ENCODE measurements around the gene IL22. TPM values are rescaled to one million over a fixed set of nuclear protein-coding genes. Genes with fewer than 3 reads are reported as not detected.

Gene IL22
- total RNA-seq, 6 experiments from 2014 or later = not detected

DNA sequence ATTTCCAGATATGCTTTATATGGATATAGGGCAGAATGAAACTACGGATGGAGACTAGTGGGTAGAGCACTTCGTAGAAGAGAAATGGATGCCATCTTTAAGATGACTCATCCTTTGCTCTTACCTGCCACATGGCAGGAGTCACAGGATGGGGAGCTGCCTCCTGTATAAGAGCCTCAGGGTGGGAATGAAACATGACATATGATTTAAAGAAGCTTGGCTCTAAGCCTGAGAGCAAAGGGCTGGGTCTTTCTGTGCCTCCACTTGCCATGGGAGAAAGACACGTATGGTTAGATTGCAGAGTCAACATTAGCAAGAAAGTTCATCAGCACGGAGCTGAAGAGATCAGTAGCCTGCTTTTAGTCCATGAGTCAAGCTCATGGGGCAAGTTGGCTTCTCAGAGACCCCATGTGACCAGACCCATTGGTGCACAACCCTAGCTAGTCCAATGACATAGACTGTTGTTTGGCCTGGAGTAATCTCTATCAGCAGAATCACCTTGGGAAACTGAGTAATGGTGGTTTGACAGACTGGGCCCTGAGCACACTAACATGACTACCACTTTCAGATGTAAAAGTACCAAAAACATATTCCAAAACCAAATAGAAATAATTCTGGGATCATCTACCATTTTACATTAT is 38.1 kb upstream of the IL22 start:
- Mint-ChIP-seq H3K27ac (no peak overlapping the region), H3K9me3 (no peaks in the 10 kb centered on the region), H3K4me3 (no peak overlapping the region), H3K4me1 (ENCODE audit: low read depth) (peaks cover 7% of the 10 kb centered on the region), H3K27me3 (ENCODE audit: insufficient read depth) (peaks cover 2% of the 10 kb centered on the region; the same call in 1 of the 2 replicates), H3K36me3 (ENCODE audit: low read depth) (no peaks in the 10 kb centered on the region)
- TF ChIP-seq, protein P1, sequence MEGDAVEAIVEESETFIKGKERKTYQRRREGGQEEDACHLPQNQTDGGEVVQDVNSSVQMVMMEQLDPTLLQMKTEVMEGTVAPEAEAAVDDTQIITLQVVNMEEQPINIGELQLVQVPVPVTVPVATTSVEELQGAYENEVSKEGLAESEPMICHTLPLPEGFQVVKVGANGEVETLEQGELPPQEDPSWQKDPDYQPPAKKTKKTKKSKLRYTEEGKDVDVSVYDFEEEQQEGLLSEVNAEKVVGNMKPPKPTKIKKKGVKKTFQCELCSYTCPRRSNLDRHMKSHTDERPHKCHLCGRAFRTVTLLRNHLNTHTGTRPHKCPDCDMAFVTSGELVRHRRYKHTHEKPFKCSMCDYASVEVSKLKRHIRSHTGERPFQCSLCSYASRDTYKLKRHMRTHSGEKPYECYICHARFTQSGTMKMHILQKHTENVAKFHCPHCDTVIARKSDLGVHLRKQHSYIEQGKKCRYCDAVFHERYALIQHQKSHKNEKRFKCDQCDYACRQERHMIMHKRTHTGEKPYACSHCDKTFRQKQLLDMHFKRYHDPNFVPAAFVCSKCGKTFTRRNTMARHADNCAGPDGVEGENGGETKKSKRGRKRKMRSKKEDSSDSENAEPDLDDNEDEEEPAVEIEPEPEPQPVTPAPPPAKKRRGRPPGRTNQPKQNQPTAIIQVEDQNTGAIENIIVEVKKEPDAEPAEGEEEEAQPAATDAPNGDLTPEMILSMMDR (IDR thresholded peaks at IDR 0.05) = no peak
- DNase-seq = no peak

DNA sequence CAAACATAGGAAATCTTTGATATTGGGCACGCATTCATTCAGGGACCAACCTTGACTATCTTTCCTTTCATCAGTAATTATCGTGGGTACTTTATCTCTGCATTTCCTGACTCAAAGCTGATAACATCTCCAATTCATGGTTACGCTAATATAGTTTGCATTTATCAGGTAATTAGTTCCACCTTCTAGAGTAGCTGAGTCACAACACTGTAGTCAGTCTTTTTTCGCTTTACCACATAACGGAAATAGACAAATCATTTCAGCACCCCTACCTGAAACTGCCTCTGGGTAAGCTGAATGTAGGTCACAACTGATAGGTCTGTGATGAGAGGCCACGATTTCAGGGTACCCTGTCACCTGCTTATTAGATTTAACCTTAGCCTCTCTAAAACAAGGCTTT is 36.7 kb upstream of the IL22 start:
- Mint-ChIP-seq H3K27me3 (ENCODE audit: insufficient read depth) (peaks cover 6% of the 10 kb centered on the region; the same call in 1 of the 2 replicates), H3K9me3 (no peaks in the 10 kb centered on the region), H3K36me3 (ENCODE audit: low read depth) (no peaks in the 10 kb centered on the region), H3K4me3 (no peak overlapping the region), H3K27ac (no peak overlapping the region), H3K4me1 (ENCODE audit: low read depth) (peaks cover 7% of the 10 kb centered on the region)
- DNase-seq = peak; percentile 12
- TF ChIP-seq, protein P1 (IDR thresholded peaks at IDR 0.05) = no peak

DNA sequence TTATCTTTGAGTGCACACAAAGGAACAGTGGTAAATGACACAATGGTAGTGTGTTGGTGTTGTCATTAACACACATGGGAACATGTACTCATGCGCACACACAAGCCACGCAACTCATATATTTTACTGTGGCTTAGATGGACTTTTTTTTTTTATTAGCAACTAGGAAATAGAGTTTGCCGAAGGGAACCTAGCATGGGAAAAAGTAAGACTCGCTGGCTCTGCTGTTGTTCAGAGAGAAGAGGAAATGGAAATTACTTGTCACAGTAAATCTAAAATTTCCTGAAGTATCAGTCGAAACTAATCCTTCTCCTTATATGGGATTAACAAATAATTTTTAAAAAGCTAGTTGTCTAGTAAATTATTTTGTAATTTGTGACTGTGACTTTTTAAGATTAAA is 33.7 kb upstream of the IL22 start:
- TF ChIP-seq, protein P1 (IDR thresholded peaks at IDR 0.05) = no peak
- H3K36me3 Mint-ChIP-seq (ENCODE audit: low read depth) = no peaks in the 10 kb centered on the region

DNA sequence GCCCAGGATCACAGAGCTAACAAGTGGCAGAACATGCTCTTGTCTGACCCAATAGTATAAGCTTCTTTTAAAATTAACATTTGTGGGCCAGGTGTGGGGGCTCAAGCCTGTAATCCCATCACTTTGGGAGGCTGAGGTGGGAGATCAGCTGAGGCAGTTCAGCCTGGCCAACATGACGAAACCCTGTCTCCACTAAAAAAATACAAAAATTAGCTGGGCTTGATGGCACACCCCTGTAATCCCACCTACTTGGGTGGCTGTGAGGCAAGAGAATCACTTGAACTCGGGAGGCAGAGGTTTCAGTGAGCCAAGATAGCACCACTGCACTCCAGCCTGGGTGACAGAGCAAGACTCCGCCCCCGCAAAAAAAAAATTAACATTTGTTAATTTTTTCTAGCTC is 33.0 kb upstream of the IL22 start:
- H3K36me3 Mint-ChIP-seq (ENCODE audit: low read depth) = no peaks in the 10 kb centered on the region
- no peak for DNase-seq

More for the DNA sequence above, 33.7 kb upstream of the IL22 start:
- Mint-ChIP-seq H3K4me3 (no peak overlapping the region), H3K9me3 (no peaks in the 10 kb centered on the region), H3K27me3 (ENCODE audit: insufficient read depth) (peaks cover 18% of the 10 kb centered on the region), H3K27ac (no peak overlapping the region), H3K4me1 (ENCODE audit: low read depth) (peaks cover 7% of the 10 kb centered on the region)
- no peak for DNase-seq

DNA sequence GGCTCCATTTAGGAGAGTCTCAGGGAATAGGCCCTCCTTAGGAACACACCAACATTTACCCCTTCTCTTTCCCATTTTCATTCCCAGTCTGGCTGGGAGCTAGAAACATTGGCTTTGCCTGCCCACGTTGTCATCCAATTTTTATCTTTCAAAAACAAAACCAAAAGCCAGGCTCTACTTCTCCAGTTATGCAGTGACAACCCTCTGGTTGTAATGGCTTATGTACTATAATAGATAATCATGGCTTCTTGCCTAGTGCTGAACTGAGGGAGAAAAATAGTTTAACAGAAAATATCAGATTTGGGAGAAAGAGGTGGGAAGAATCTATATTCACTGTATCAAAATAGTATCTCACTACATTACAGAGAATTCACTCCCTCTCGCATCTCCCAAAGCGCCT is 32.1 kb upstream of the IL22 start:
- H3K27ac Mint-ChIP-seq = no peak overlapping the region
- no peaks in the 10 kb centered on the region for H3K9me3 Mint-ChIP-seq
- no peak for DNase-seq
- H3K36me3 Mint-ChIP-seq (ENCODE audit: low read depth) = no peaks in the 10 kb centered on the region
- TF ChIP-seq, protein P1 (IDR thresholded peaks at IDR 0.05) = no peak
- no peak overlapping the region for H3K4me3 Mint-ChIP-seq
- peaks cover 7% of the 10 kb centered on the region for H3K4me1 Mint-ChIP-seq (ENCODE audit: low read depth)
- peaks cover 21% of the 10 kb centered on the region for H3K27me3 Mint-ChIP-seq (ENCODE audit: insufficient read depth)

More for the DNA sequence above, 33.0 kb upstream of the IL22 start:
- no peak overlapping the region for H3K27ac Mint-ChIP-seq
- H3K27me3 Mint-ChIP-seq (ENCODE audit: insufficient read depth) = peaks cover 18% of the 10 kb centered on the region
- no peaks in the 10 kb centered on the region for H3K9me3 Mint-ChIP-seq
- no peak overlapping the region for H3K4me3 Mint-ChIP-seq
- H3K4me1 Mint-ChIP-seq (ENCODE audit: low read depth) = peaks cover 7% of the 10 kb centered on the region
- TF ChIP-seq, protein P1 (IDR thresholded peaks at IDR 0.05) = no peak
